K562 (cell line): ENCODE measurements around the gene COQ8B.

ENCODE experiments used
- CBX2 ChIP-seq: fragments of 200-600 bp; sonication (generic); IDR thresholded peaks from one replicate; pipeline ENCODE4 v1.6.1; 2012; ENCODE audit warnings: mild to moderate bottlenecking, low read length, inconsistent platforms; ENCODE audit not compliant: insufficient read depth, poor library complexity, severe bottlenecking
- ELF2 ChIP-seq: fragments of 250-450 bp; sonication (Bioruptor Pico); IDR thresholded peaks from 2 replicates; pipeline ENCODE4 v1.5.0; 2021; ENCODE audit warnings: mild to moderate bottlenecking
- EP300 ChIP-seq: IDR thresholded peaks from 2 replicates; pipeline ENCODE4 v1.6.1; 2012; ENCODE audit warnings: low read length, improper control_type of control experiment
- ETV5 ChIP-seq: sonication (generic); formaldehyde crosslinking; IDR thresholded peaks from 2 replicates; pipeline ENCODE4 v1.4.0; 2020; ENCODE audit warnings: low read depth, mild to moderate bottlenecking, missing genetic modification reagents
- EZH2 ChIP-seq: IDR thresholded peaks from 2 replicates; pipeline ENCODE4 v1.6.1; 2012; ENCODE audit warnings: low read depth, mild to moderate bottlenecking, inconsistent platforms, low read length, borderline replicate concordance
- POLR2A ChIP-seq: fragments of 450-650 bp; conservative IDR thresholded peaks from 2 replicates; pipeline ENCODE4 v1.6.1; 2016
- POLR2AphosphoS5 ChIP-seq: IDR thresholded peaks from 2 replicates; pipeline ENCODE4 v1.6.1; 2011; ENCODE audit warnings: mild to moderate bottlenecking, low read depth, low read length, moderate library complexity; ENCODE audit not compliant: control insufficient read depth, insufficient read depth
- SMARCB1 ChIP-seq: IDR thresholded peaks from 2 replicates; pipeline ENCODE4 v1.6.1; 2011; ENCODE audit warnings: improper control_type of control experiment, low read depth; ENCODE audit not compliant: insufficient read length
- SRSF3 ChIP-seq: fragments of 200-400 bp; formaldehyde crosslinking; IDR thresholded peaks from 2 replicates; pipeline ENCODE4 v1.6.1; 2016; ENCODE audit warnings: mild to moderate bottlenecking, low read length, moderate library complexity; ENCODE audit not compliant: insufficient read depth
- ZBTB17 ChIP-seq: fragments of 450-650 bp; formaldehyde crosslinking; IDR thresholded peaks from 2 replicates; pipeline ENCODE4 v1.4.0; 2020; ENCODE audit warnings: mild to moderate bottlenecking
- ZBTB49 ChIP-seq: sonication (generic); formaldehyde crosslinking; IDR thresholded peaks from 2 replicates; pipeline ENCODE4 v1.8.0; 2022; ENCODE audit warnings: missing genetic modification reagents, mild to moderate bottlenecking, borderline replicate concordance
- TF ChIP-seq, protein P1 (sequence below), 3 experiments: IDR thresholded peaks in 2 of 3; conservative IDR thresholded peaks in 1 of 3; 2 replicates each; pipeline ENCODE4 v1.5.1; 2011 to 2012; ENCODE audit warnings: low read length in 3 of 3, mild to moderate bottlenecking in 3 of 3, control low read depth in 2 of 3, improper control_type of control experiment in 1 of 3, inconsistent platforms in 1 of 3, low read depth in 1 of 3, mixed read lengths in 1 of 3, moderate library complexity in 1 of 3; ENCODE audit not compliant: insufficient read depth in 2 of 3

- TF ChIP-seq EP300 (no peak), CBX2 (no peak), EZH2 (no peak), ETV5 (no peak), ELF2 (CRISPR knock-in tag) (no peak), POLR2A (no peak), ZBTB49 (CRISPR knock-in tag) (no peak), SMARCB1 (no peak), SRSF3 (no peak), POLR2AphosphoS5 (no peak), ZBTB17 (CRISPR knock-in tag) (no peak)
- TF ChIP-seq, protein P1, sequence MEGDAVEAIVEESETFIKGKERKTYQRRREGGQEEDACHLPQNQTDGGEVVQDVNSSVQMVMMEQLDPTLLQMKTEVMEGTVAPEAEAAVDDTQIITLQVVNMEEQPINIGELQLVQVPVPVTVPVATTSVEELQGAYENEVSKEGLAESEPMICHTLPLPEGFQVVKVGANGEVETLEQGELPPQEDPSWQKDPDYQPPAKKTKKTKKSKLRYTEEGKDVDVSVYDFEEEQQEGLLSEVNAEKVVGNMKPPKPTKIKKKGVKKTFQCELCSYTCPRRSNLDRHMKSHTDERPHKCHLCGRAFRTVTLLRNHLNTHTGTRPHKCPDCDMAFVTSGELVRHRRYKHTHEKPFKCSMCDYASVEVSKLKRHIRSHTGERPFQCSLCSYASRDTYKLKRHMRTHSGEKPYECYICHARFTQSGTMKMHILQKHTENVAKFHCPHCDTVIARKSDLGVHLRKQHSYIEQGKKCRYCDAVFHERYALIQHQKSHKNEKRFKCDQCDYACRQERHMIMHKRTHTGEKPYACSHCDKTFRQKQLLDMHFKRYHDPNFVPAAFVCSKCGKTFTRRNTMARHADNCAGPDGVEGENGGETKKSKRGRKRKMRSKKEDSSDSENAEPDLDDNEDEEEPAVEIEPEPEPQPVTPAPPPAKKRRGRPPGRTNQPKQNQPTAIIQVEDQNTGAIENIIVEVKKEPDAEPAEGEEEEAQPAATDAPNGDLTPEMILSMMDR (IDR thresholded peaks at IDR 0.05 in 2 of 3, conservative IDR thresholded peaks at IDR 0.05 in 1 of 3; ENCODE audit: insufficient read depth in 2 of 3, low read depth in 1 of 3, low read length in 3 of 3), result no peak
Observed at GRCh38 chr19:40737102-40737644, 20.5 kb upstream of the COQ8B start.
